HepG2 (cell line): Measurements from ENCODE around the gene HLF. TPM values are rescaled to one million over a fixed set of nuclear protein-coding genes. Genes with fewer than 3 reads are reported as not detected.

ENCODE experiments used
- ATAC-seq: fragments of 200-7000 bp; cut with Tn5 transposase; 3 replicates; pipeline ENCODE4 v1.9.1; 2020; ENCODE audit warnings: mild to moderate bottlenecking, moderate library complexity
- BruUV-seq: library from RNA; stranded (reverse); fragments of 400-500 nt; replicated peaks from 2 replicates; lab custom pipeline; 2021; lab: Mats Ljungman, UMichigan
- CTCF ChIA-PET: fragments of 300-600 bp; formaldehyde crosslinking; extraction: SDS; loops from one replicate; lab custom pipeline; 2021; ENCODE audit warnings: low total read pairs, inconsistent platforms, low intra/inter-chr PET ratio; lab: Yijun Ruan, JAX
- POLR2A ChIA-PET: fragments of 350-600 bp; sonication (Branson Sonifier 250); formaldehyde crosslinking; loops from one replicate; lab custom pipeline; 2020; ENCODE audit warnings: antibody characterized with exemption, inconsistent platforms; lab: Yijun Ruan, JAX
- DNase-seq: peaks from one replicate; pipeline ENCODE4 v3.0.0-alpha.2; 2015; ENCODE audit warnings: low spot score
- FAIRE-seq: peaks from 3 replicates; lab custom pipeline; 2011; peaks lifted over from hg19 to GRCh38; lab: Jason Lieb, UNC
- H2AFZ ChIP-seq: one replicate; pipeline ENCODE4 v1.6.1; 2011; ENCODE audit warnings: low read length, inconsistent platforms
- H3K27ac ChIP-seq: fragments of 300-600 bp; 3 replicates; pipeline ENCODE4 v1.8.0; 2011; ENCODE audit warnings: mixed run types, mild to moderate bottlenecking, mixed read lengths, low read length, inconsistent platforms; ENCODE audit not compliant: insufficient read depth; ENCODE audit errors: extremely low read length
- H3K27me3 ChIP-seq, 2 experiments: fragments of 200-600 bp in 1 of 2; 2 replicates in 1 of 2; 3 replicates in 1 of 2; pipeline versions ENCODE4 v1.6.0 to v1.8.0; 2011; ENCODE audit warnings: low read length in 2 of 2, mild to moderate bottlenecking in 2 of 2, moderate library complexity in 2 of 2, inconsistent platforms in 1 of 2; ENCODE audit not compliant: insufficient read depth in 2 of 2, control insufficient read depth in 1 of 2
- H3K36me3 ChIP-seq, 2 experiments: fragments of 200-600 bp in 1 of 2; replicated peaks in 1 of 2; 2 replicates in 1 of 2; 3 replicates in 1 of 2; pipeline versions ENCODE4 v1.5.1 to v1.8.0; 2011; ENCODE audit warnings: low read length in 2 of 2, inconsistent platforms in 1 of 2; ENCODE audit not compliant: insufficient read depth in 2 of 2, control insufficient read depth in 1 of 2
- H3K4me1 ChIP-seq: 2 replicates; pipeline ENCODE4 v1.5.1; 2012; ENCODE audit warnings: low read length, inconsistent platforms; ENCODE audit not compliant: insufficient read depth
- H3K4me2 ChIP-seq: 2 replicates; pipeline ENCODE4 v1.6.0; 2011; ENCODE audit warnings: low read depth, low read length, inconsistent platforms
- H3K4me3 ChIP-seq, 3 experiments: fragments of 200-600 bp in 1 of 3; sonication (generic), shearing (Covaris generic) in 1 of 3; replicated peaks in 1 of 3; 2 replicates each; pipeline ENCODE4 v1.5.1; 2011 to 2016; ENCODE audit warnings: low read length in 3 of 3, inconsistent platforms in 2 of 3, low read depth in 2 of 3, mild to moderate bottlenecking in 2 of 3, control low read depth in 1 of 3, mixed read lengths in 1 of 3; ENCODE audit not compliant: insufficient read depth in 1 of 3
- H3K79me2 ChIP-seq: one replicate; pipeline ENCODE4 v1.6.1; 2011; ENCODE audit warnings: low read length, inconsistent platforms; ENCODE audit not compliant: insufficient read depth
- H3K9ac ChIP-seq: 2 replicates; pipeline ENCODE4 v1.6.0; 2011; ENCODE audit warnings: mild to moderate bottlenecking, low read depth, low read length, inconsistent platforms; ENCODE audit not compliant: insufficient read depth
- H3K9me3 ChIP-seq: 2 replicates; pipeline ENCODE4 v1.5.1; 2012; ENCODE audit warnings: mild to moderate bottlenecking, low read length
- H4K20me1 ChIP-seq: 2 replicates; pipeline ENCODE4 v1.6.0; 2011; ENCODE audit warnings: inconsistent platforms, mild to moderate bottlenecking, low read length, moderate library complexity; ENCODE audit not compliant: insufficient read depth
- AHR ChIP-seq: IDR thresholded peaks from 2 replicates; pipeline ENCODE4 v1.6.1; 2018; ENCODE audit warnings: missing genetic modification reagents, missing compliant biosample characterization
- ARHGAP35 ChIP-seq: sonication (generic); formaldehyde crosslinking; IDR thresholded peaks from 2 replicates; pipeline ENCODE4 v1.9.0; 2022; ENCODE audit warnings: mild to moderate bottlenecking, inconsistent platforms, moderate library complexity, missing genetic modification reagents, borderline replicate concordance
- EEA1 ChIP-seq: sonication (generic); formaldehyde crosslinking; IDR thresholded peaks from 2 replicates; pipeline ENCODE4 v1.5.1; 2020; ENCODE audit warnings: mild to moderate bottlenecking, missing genetic modification reagents, borderline replicate concordance
- HNRNPH1 ChIP-seq: fragments of 200-400 bp; formaldehyde crosslinking; optimal IDR thresholded peaks from 2 replicates; pipeline ENCODE3; 2017; ENCODE audit warnings: mild to moderate bottlenecking, low read depth, low read length
- MLXIP ChIP-seq: sonication (generic); formaldehyde crosslinking; IDR thresholded peaks from 2 replicates; pipeline ENCODE4 v1.9.0; 2021; ENCODE audit warnings: missing genetic modification reagents, borderline replicate concordance
- NCOR1 ChIP-seq: fragments of 200-600 bp; sonication (generic); IDR thresholded peaks from 2 replicates; pipeline ENCODE4 v1.7.0; 2017; ENCODE audit warnings: antibody characterized with exemption, low read length, borderline replicate concordance
- PHF8 ChIP-seq: sonication (generic); formaldehyde crosslinking; IDR thresholded peaks from 2 replicates; pipeline ENCODE4 v1.5.0; 2020; ENCODE audit warnings: missing genetic modification reagents
- REXO4 ChIP-seq: sonication (generic); formaldehyde crosslinking; IDR thresholded peaks from 2 replicates; pipeline ENCODE4 v1.8.0; 2022; ENCODE audit warnings: missing genetic modification reagents, mild to moderate bottlenecking, borderline replicate concordance
- SKIL ChIP-seq: sonication (generic); formaldehyde crosslinking; IDR thresholded peaks from 2 replicates; pipeline ENCODE4 v1.8.0; 2022; ENCODE audit warnings: missing genetic modification reagents, mild to moderate bottlenecking, moderate library complexity, borderline replicate concordance
- THAP8 ChIP-seq: sonication (generic); formaldehyde crosslinking; IDR thresholded peaks from 2 replicates; pipeline ENCODE4 v1.5.1; 2020; ENCODE audit warnings: missing genetic modification reagents, mild to moderate bottlenecking, borderline replicate concordance
- ZBTB25 ChIP-seq: IDR thresholded peaks from 2 replicates; pipeline ENCODE4 v1.6.1; 2018; ENCODE audit warnings: missing genetic modification reagents
- ZBTB38 ChIP-seq: sonication (generic); formaldehyde crosslinking; IDR thresholded peaks from 2 replicates; pipeline ENCODE4 v1.5.1; 2020; ENCODE audit warnings: mild to moderate bottlenecking, missing genetic modification reagents
- ZFP41 ChIP-seq: sonication (generic); formaldehyde crosslinking; IDR thresholded peaks from 2 replicates; pipeline ENCODE4 v1.4.0; 2020; ENCODE audit warnings: mild to moderate bottlenecking, missing genetic modification reagents, borderline replicate concordance
- ZNF253 ChIP-seq: sonication (generic); formaldehyde crosslinking; IDR thresholded peaks from 2 replicates; pipeline ENCODE4 v1.8.0; 2022; ENCODE audit warnings: mild to moderate bottlenecking, missing genetic modification reagents, borderline replicate concordance
- ZNF432 ChIP-seq: sonication (generic); formaldehyde crosslinking; IDR thresholded peaks from 2 replicates; pipeline ENCODE4 v1.5.0; 2020; ENCODE audit warnings: missing genetic modification reagents, mild to moderate bottlenecking, borderline replicate concordance
- ZNF615 ChIP-seq: sonication (generic); formaldehyde crosslinking; IDR thresholded peaks from 2 replicates; pipeline ENCODE4 v1.5.0; 2020; ENCODE audit warnings: mild to moderate bottlenecking, missing genetic modification reagents, borderline replicate concordance
- ZNF766 ChIP-seq: sonication (generic); formaldehyde crosslinking; IDR thresholded peaks from 2 replicates; pipeline ENCODE4 v1.5.0; 2020; ENCODE audit warnings: missing genetic modification reagents, borderline replicate concordance
- WGBS: methylation state at CpG from one replicate; pipeline ENCODE4 v1.1.6; 2017; ENCODE audit warnings: low lambda C conversion rate; 5-methylcytosine and 5-hydroxymethylcytosine counted together
- in situ Hi-C: cut with HindIII; loops from 2 replicates; pipeline ENCODE4 v1.10.0; 2017; ENCODE audit warnings: low pct_unique_long_range_greater_than_20kb; ENCODE audit not compliant: extremely low pct_ligation_motif_present
- intact Hi-C: fragments of 100-400 bp; cut with micrococcal nuclease; formaldehyde crosslinking; loops from one replicate; pipeline ENCODE4 v1.10.0; 2022; ENCODE audit not compliant: unreplicated experiment
- polyA plus RNA-seq, 8 experiments: library from polyadenylated mRNA; depleted of rRNA in 3 of 8; stranded (reverse) in 7 of 8; unstranded in 1 of 8; fragments of >200 nt; fragmentation: Illumina TruSeq in 4 of 8; extraction: Trizol in 4 of 8; gene quantifications; 2 replicates each; pipeline versions ENCODE4 v1.2.1 to v1.2.3, GENCODE V29; 2011 to 2016; ENCODE audit warnings: low read depth in 4 of 8, missing spikeins in 1 of 8, mixed read lengths in 1 of 8; ENCODE audit not compliant: insufficient read depth in 1 of 8
- total RNA-seq, 5 experiments: library from RNA; depleted of rRNA; stranded (reverse); fragments of >200 nt; fragmentation: Illumina TruSeq; extraction: Trizol; gene quantifications; 2 replicates each; pipeline ENCODE4 v1.2.3, GENCODE V29; 2016; ENCODE audit warnings: low read depth in 1 of 5

HLF gene
- total and polyA plus RNA-seq, 2 of the 13 experiments (the other 11 are each of a cell fraction or from before 2014, with no cell fraction given), result 202 to 346 TPM

GRCh38 chr17:55259684-55260111 is 5.1 kb upstream of the HLF start (continued):
- TF ChIP-seq ZNF615 (no peak), ZFP41 (no peak), ZNF253 (CRISPR knock-in tag) (no peak), HNRNPH1 (no peak)
- TF ChIP-seq, all 625 proteins: peak for 9

GRCh38 chr17:55261311-55261710 is 3.4 kb upstream of the HLF start:
- H3K27me3 ChIP-seq, result no peaks in the 10 kb centered on the region; a peak in 1 of 5 replicates
- FAIRE-seq, result no peak
- no peak overlapping the region for H2AFZ ChIP-seq
- H3K27ac ChIP-seq, result no peak overlapping the region
- in situ Hi-C loops (no loop called here), intact Hi-C loops (no loop called here)
- BruUV-seq, result no TSS peak
- DNase-seq, result no peak
- no peaks in the 10 kb centered on the region for H3K36me3 ChIP-seq
- CTCF ChIA-PET, result no interaction called here
- peaks cover 25% of the 10 kb centered on the region for H3K4me1 ChIP-seq
- POLR2A ChIA-PET, result no interaction called here
- 93% methylated on average over 2 of the region's 2 CpGs for WGBS
- no peak for ATAC-seq
- H4K20me1 ChIP-seq, result no peaks in the 10 kb centered on the region
- peaks cover 14% of the 10 kb centered on the region for H3K79me2 ChIP-seq
- H3K9ac ChIP-seq, result no peak overlapping the region
- H3K4me3 ChIP-seq, result no peak overlapping the region
- no peak overlapping the region for H3K4me2 ChIP-seq
- H3K9me3 ChIP-seq, result no peaks in the 10 kb centered on the region
- TF ChIP-seq THAP8 (CRISPR knock-in tag), result no peak
- TF ChIP-seq SKIL (CRISPR knock-in tag), result no peak
- no peak for TF ChIP-seq ZBTB38 (CRISPR knock-in tag)
- no peak for TF ChIP-seq MLXIP (CRISPR knock-in tag)
- no peak for TF ChIP-seq EEA1 (CRISPR knock-in tag)
- no peak for TF ChIP-seq ZNF432
- no peak for TF ChIP-seq PHF8 (CRISPR knock-in tag)
- TF ChIP-seq REXO4 (CRISPR knock-in tag), result no peak
- TF ChIP-seq ZBTB25, result no peak
- no peak for TF ChIP-seq ZNF766 (CRISPR knock-in tag)
- no peak for TF ChIP-seq NCOR1
- TF ChIP-seq AHR (CRISPR knock-in tag), result no peak
- no peak for TF ChIP-seq ARHGAP35 (CRISPR knock-in tag)
